Tibial artery (tissue), 4 donors: ENCODE data around the gene CYTH1.

Experiments used
- DNase-seq, 2 donors: peaks; one replicate each; pipeline ENCODE4 v3.0.0-alpha.2; 2019
- H3K27ac ChIP-seq, 2 donors: fragments of 200-600 bp; sonication (generic) in 1 of 2; 1 replicate in 1 of 2; 2 replicates in 1 of 2; pipeline ENCODE4 v1.5.1; 2018 to 2019; ENCODE audit warnings: mild to moderate bottlenecking in 1 of 2
- H3K27me3 ChIP-seq, 2 donors: fragments of 200-600 bp; sonication (generic) in 1 of 2; one replicate each; pipeline versions ENCODE4 v1.5.1 to v1.6.0; 2016 to 2019
- H3K36me3 ChIP-seq, 3 donors: fragments of 200-600 bp; sonication (generic) in 2 of 3; one replicate each; pipeline ENCODE4 v1.5.1; 2016 to 2019; ENCODE audit warnings: mild to moderate bottlenecking in 2 of 3
- H3K4me1 ChIP-seq, 4 donors: fragments of 200-600 bp; sonication (generic) in 2 of 4; 1 replicate in 3 of 4; 2 replicates in 1 of 4; pipeline ENCODE4 v1.5.1; 2016 to 2019
- H3K4me3 ChIP-seq, 2 donors: fragments of 200-600 bp; sonication (generic) in 1 of 2; 1 replicate in 1 of 2; 2 replicates in 1 of 2; pipeline ENCODE4 v1.5.1; 2018 to 2019; ENCODE audit warnings: mild to moderate bottlenecking in 2 of 2
- H3K9me3 ChIP-seq, 3 donors: fragments of 200-600 bp; sonication (generic) in 1 of 3; one replicate each; pipeline ENCODE4 v1.5.1; 2016 to 2019
- intact Hi-C: fragments of 100-400 bp; cut with DNase I; formaldehyde crosslinking; loops from one replicate; pipeline ENCODE4 v1.15.0; 2023; ENCODE audit warnings: low total_unique reads
- TF ChIP-seq, protein P1 (sequence below), 2 experiments: fragments of 200-600 bp in 1 of 2; fragments of 450-650 bp in 1 of 2; IDR thresholded peaks; one replicate each; pipeline ENCODE4 v1.5.1; 2017 to 2019; ENCODE audit warnings: antibody characterized with exemption in 2 of 2, mild to moderate bottlenecking in 1 of 2, moderate library complexity in 1 of 2

CYTH1 gene

DNA sequence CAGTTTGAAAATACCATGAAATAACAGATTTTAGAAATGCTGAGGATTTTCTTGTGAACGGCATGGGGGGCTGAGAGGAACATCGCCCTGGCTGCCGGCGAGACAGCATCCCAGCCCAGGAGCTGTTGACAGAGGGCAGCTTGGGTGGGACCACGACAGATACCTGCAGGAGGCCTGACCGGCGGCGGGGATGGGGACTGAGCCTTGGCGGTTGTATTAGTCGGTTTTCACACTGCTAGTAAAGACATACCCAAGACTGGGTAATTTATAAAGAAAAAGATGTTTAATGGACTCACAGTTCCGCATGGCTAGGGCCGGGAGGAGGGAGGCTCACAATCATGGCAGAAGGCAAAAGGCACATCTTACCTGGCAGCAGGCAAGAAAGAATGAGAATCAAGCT is 122.5 kb downstream of the CYTH1 start:
- intact Hi-C loops = no loop called here
- Histone ChIP-seq H3K4me1 (no peaks in the 10 kb centered on the region), H3K27ac (no peak overlapping the region), H3K9me3 (no peaks in the 10 kb centered on the region), H3K27me3 (peaks cover 0 to 9% of the 10 kb centered on the region in 2 donors), H3K4me3 (no peak overlapping the region), H3K36me3 (no peaks in the 10 kb centered on the region)
- DNase-seq = no peak
- TF ChIP-seq, protein P1, sequence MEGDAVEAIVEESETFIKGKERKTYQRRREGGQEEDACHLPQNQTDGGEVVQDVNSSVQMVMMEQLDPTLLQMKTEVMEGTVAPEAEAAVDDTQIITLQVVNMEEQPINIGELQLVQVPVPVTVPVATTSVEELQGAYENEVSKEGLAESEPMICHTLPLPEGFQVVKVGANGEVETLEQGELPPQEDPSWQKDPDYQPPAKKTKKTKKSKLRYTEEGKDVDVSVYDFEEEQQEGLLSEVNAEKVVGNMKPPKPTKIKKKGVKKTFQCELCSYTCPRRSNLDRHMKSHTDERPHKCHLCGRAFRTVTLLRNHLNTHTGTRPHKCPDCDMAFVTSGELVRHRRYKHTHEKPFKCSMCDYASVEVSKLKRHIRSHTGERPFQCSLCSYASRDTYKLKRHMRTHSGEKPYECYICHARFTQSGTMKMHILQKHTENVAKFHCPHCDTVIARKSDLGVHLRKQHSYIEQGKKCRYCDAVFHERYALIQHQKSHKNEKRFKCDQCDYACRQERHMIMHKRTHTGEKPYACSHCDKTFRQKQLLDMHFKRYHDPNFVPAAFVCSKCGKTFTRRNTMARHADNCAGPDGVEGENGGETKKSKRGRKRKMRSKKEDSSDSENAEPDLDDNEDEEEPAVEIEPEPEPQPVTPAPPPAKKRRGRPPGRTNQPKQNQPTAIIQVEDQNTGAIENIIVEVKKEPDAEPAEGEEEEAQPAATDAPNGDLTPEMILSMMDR (IDR thresholded peaks at IDR 0.05) = no peak

DNA sequence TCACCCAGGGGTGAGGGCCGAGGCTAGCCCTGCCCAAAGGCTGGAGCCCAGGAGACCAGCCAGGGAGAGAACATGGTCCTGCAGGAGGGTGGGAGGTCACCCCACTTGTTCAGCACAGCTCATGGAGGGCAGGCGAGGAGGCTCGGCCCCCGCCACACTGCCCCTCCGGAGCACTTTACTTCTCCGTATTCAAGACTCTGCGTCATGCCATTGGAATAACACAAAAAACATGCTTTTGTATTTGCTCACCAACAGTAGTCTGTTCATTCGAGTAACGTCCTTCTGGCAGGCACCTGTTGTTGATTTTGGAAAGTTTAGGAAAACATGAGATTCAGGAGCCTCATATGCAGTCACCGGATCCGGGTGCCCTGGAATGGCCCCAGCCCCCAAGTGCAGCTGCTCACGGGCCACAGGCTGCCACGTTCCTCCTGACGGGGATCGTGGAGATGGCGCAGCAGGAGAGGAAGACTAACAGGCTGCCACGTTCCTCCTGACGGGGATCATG is 123.7 kb downstream of the CYTH1 start:
- Histone ChIP-seq H3K36me3 (no peaks in the 10 kb centered on the region), H3K4me1 (peaks cover 0 to 4% (median 0%) of the 10 kb centered on the region in 4 donors), H3K27ac (no peak overlapping the region), H3K9me3 (no peaks in the 10 kb centered on the region), H3K4me3 (no peak overlapping the region), H3K27me3 (peaks cover 0 to 9% of the 10 kb centered on the region in 2 donors)
- no peak for DNase-seq
- TF ChIP-seq, protein P1 (IDR thresholded peaks at IDR 0.05) = no peak
- intact Hi-C loops = no loop called here

DNA sequence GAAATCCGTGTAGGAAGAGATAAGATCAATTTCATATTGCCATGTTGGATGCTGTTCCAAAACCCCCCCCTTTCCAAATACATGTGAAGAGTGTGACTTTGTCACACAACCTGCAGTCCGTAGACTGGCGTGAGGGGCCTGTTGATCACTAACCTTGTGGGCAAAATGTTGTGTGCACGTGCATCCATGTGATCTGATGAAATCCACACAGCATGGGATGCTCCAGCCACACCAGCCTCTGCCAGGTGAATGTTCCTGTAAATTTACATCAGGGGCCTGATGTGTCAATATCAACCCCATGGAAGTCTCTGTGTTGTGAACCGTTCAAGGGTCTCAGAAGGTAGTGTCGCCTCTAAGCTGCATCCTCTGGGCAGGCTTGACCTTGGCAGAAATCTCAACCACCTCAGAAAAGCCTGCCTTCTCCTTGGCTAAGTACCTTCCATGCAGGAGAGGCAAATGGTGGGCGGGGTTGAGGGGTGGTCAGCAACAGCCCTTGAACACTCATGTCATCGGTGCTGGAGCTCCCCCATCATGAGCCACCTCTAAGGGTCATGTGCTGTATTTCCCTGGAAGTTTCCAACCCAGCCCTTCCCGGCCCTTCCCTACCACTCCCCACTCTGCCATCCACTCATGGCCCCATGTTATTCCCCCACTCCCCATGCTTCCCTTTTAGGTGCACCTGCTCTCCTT is 126.7 kb downstream of the CYTH1 start:
- H3K27ac ChIP-seq = no peak overlapping the region
- no peak for DNase-seq
- intact Hi-C loops = no loop called here
- peaks cover 0 to 4% (median 0%) of the 10 kb centered on the region in 4 donors for H3K4me1 ChIP-seq
- no peaks in the 10 kb centered on the region for H3K36me3 ChIP-seq
- no peaks in the 10 kb centered on the region for H3K9me3 ChIP-seq
- TF ChIP-seq, protein P1 (IDR thresholded peaks at IDR 0.05) = no peak
- peaks cover 0 to 9% of the 10 kb centered on the region in 2 donors for H3K27me3 ChIP-seq
- H3K4me3 ChIP-seq = no peak overlapping the region

DNA sequence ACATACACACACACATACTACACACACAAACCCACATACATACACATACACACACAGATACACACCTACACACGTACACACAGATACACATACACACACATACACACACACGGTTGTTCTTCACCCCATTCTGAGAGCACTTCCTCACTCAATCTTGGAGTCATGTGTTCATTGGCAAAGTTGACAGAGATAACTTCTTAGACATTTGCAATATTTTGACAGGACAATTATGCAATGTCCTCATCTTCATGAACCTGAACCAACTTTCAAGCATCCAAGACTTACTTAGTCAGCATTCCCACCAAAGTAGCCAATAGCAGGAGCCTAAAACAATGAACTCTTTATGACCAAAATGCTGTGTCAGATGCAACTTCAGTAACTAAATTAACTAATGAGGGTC is 127.7 kb downstream of the CYTH1 start:
- Histone ChIP-seq H3K27me3 (peaks cover 0 to 9% of the 10 kb centered on the region in 2 donors), H3K36me3 (no peaks in the 10 kb centered on the region), H3K4me3 (no peak overlapping the region), H3K4me1 (peaks cover 0 to 4% (median 0%) of the 10 kb centered on the region in 4 donors), H3K27ac (no peak overlapping the region), H3K9me3 (no peaks in the 10 kb centered on the region)
- TF ChIP-seq, protein P1 (IDR thresholded peaks at IDR 0.05) = no peak
- intact Hi-C loops = no loop called here
- no peak for DNase-seq

DNA sequence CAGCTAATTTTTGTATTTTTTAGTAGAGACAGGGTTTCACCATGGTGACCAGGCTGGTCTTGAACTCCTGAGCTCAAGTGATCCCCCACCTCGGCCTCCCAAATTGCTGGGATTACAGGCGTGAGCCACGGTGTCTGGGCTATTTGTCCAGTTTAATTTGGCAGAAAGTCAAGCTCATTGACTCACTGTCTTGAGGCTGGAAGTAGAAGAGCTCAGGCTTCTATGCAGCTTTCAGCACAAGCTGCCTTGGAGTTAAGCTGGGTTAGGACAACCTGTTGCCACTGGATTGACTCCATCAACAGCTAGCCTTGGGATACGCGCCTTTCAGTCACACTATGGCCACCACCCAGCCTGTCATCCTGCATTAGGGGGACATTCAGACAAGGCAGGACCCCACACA is 128.7 kb downstream of the CYTH1 start:
- Histone ChIP-seq H3K4me1 (peaks cover 0 to 4% (median 0%) of the 10 kb centered on the region in 4 donors), H3K27ac (no peak overlapping the region), H3K27me3 (peaks cover 0 to 9% of the 10 kb centered on the region in 2 donors), H3K4me3 (no peak overlapping the region), H3K36me3 (no peaks in the 10 kb centered on the region), H3K9me3 (no peaks in the 10 kb centered on the region)
- intact Hi-C loops = no loop called here
- DNase-seq = no peak
- TF ChIP-seq, protein P1 (IDR thresholded peaks at IDR 0.05) = no peak
